Measurements from ENCODE around the gene CA6. TPM values are rescaled to one million over a fixed set of nuclear protein-coding genes. Genes with fewer than 3 reads are reported as not detected.
"Not testable (repeated sequence)": the region's sequence is repeated elsewhere in the genome, so short reads cannot be mapped to it uniquely, and the experiment has no call there.

The CA6 gene
- total RNA-seq, 1 experiment from 2014 or later, result not detected

DNA sequence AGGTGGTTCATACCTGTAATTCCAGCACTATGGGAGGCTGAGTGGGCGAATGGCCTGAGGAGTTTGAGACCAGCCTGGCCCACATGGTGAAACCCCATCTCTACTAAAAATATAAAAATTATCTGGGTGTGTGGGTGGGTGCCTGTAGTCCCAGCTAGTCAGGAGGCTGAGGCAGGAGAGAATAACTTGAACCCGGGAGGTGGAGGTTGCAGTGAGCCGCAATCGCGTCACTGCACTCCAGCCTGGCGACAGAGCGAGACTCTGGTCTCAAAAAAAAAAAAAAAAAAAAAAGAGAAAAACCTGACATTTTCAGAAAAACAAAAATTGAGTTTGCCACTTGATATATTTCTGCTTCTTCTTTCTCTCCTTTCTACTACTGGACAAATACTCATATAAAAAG lies 24.3 kb downstream of the CA6 start:
- DNase-seq (ENCODE audit: low spot score), result no peak

DNA sequence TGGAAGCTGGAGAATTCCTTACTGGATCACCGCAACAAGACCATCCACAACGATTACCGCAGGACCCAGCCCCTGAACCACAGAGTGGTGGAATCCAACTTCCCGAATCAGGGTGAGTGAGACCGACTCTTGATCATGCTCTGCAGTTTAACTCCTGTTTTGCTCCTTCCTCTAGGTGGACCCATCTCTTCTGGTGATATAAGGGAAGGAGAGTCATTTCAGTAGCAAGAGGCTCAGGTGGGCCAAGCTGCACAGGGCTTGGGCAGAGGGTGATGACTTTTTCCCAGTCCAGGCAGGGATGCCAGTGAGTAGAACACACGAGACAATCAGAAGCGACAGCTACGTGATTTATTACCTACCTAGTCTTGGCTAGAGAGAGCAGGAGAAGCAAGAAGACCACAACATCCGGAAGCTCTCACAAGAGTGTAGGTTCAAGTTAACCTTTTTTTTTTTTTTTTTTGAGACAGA lies 25.2 kb downstream of the CA6 start:
- DNase-seq (ENCODE audit: low spot score), result no peak

DNA sequence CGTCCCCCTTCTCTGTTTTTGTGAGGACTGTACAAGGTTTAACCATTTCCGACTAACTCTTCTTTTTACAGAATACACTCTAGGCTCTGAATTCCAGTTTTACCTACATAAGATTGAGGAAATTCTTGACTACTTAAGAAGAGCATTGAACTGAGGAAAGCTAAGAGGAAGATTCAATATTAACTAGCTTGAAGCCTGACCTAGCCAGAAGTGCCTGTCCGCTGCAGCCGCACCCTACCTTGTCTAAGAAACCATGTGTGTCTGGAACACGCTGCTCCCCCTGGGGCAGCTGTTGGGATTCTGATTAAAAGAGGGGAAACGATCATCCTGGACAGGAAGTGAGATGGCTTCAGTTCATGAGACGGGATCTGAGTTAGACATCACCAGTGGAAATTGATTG lies 28.9 kb downstream of the CA6 start:
- DNase-seq (ENCODE audit: low spot score), result no peak

DNA sequence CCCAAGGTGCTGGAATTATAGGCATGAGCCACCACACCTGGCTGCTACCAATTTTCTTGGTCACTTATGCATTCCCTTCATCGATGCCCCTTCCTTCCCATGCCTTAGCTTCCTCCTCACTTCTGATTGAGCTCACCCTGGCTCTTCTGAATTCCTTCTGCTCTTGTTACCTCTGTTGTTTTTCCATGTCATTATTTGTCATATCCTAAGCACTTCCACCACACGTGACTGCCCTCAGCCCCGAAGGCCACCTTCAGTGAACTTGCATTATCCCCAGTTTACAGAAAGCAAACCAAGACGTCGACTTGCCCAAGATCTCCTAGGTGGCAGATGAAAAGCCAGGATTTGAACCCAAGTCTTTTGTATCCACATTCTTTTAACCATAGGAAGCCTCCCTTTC lies 30.7 kb downstream of the CA6 start:
- DNase-seq (ENCODE audit: low spot score), result no peak

GRCh38 chr1:8976896-8977450 lies 31.3 kb downstream of the CA6 start:
- DNase-seq (ENCODE audit: low spot score), result no peak

- no peak for DNase-seq (ENCODE audit: low spot score)
These were observed 35.0 kb downstream of the CA6 start for GRCh38 chr1:8980656-8981055.

DNA sequence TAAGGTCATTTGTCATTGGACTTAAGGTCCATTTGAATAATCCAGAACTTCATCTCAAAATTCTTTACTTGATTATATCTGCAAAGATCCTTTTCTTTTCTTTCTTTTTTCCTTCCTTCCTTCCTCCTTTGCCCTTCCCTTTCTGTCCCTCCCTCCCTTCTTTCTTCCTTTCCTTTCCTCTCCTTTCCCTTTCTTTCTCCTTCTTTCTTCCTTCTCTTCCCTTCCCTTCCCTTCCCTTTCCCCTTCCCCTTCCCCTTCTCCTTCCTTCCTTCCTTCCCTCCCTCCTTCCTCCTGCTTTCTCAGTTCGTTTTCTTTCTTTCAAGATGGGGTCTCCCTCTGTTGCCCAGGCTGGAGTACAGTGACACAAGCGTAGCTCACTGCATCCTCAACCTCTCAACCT lies 35.5 kb downstream of the CA6 start:
- DNase-seq (ENCODE audit: low spot score), result no peak

GRCh38 chr1:8984203-8984602 lies 38.5 kb downstream of the CA6 start:
- DNase-seq (ENCODE audit: low spot score), result no peak

DNA sequence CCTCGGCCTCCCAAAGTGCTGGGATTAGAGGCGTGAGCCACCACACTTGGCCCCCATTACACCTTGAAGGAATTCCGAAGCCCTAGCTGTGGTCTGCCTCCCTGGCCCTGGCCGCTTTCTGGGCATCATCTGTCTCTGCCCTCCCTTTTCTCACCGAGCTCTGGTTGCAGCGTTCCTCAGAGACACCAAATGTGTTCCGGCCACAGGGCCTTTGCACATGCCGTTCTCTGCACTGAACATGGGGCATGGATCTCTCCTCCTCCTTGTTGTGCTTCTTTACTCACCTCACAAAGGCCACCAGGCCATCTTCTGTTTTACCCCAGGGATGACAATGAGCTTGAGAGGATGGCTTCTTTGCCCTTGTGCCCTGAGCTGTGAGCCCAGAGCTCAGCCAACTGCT lies 39.3 kb downstream of the CA6 start:
- no peak for DNase-seq (ENCODE audit: low spot score)

DNA sequence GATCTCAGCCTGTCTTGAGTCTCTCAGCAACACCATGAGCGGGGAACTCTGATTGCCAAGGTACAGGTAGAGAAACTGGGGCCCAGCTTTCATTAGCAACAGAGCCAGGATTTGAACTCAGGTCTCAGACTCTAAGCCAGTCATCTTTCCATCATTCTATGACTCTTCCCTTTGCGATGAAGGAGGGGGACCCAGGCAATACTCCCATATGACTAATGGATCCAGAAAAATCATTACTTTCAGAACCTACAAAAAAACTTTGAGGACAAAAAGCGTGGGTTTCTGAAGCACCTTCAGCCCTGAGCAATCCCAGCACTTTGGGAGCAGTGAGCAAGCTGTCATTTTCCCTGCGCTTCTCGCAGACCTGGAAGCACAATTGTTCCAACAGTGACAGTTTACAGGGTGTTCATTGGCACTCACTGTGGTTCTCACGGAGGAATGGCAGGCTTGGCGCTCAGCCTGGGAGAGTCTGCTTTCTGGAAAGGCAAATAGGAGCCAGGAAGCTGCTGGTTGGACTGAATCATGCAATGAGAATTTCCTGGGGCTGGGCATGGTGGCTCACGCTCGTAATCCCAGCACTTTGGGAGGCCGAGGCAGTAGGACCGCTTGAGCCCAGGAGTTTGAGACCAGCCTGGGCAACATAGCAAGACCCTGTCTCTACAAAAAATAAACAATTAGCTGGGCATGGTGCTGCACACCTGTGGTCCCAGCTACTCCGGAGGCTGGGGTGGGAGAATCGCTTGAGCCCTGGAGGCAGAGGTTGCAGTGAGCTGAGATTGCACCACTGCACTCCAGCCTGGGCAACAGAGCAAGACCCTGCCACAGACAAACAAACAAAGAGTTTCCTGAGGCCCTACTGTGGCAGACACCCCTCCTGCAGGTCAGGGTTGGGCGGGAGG lies 40.5 kb downstream of the CA6 start:
- DNase-seq (ENCODE audit: low spot score), result peak; percentile 90

DNA sequence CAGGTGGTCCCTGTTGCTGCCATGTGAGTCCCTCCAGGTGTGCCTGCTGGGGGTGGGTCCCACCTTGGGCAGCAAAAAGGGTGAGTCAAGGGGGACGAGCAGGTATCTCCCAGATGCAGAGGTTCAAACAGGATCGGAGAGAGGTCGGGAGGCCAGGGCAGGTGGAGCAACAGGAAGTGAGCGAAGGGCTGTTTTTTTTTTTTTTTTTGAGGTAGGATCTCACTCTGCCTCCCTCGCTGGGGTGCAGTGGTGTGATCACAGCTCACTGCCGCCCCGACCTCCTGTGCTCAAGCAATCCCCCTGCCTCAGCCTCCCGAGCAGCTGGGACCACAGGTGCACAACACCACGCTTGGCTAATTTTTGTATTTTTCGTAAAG lies 41.1 kb downstream of the CA6 start:
- no peak for DNase-seq (ENCODE audit: low spot score)

DNA sequence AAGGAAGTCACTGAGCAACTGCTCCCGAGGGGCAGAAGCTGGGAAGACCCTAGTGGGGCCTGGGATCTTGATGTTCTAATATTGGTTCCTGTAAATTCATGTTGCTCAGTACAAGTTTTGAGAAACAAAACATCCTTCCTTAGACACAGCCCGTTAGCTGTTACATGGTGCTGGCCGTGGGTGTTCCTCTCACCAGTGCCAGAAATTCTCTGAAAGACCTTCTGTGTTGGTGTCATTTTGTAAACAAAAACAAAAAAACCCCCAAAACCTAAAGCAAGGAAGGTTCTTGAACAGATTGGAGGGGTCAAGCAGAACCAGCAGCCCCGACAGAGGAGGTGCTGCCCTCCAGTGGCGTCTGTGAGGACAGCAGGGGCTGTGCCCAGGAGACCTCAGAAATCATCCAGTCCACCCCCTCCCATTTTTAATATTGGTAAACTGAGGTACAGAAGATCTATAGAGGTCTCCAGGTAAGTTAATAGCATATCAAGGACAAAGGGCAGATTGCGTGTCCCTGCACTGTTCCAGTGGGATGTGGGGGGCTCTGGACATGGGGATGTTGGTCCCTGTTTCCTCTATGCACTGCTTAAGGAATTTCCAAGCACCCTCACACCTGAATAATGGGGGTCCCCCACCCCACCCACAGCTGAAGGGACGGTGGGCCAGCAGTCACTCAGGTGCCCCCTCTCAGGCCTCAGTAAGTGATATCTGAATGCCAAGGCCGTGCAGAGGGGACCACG lies 42.4 kb downstream of the CA6 start:
- DNase-seq (ENCODE audit: low spot score), result no peak

- no peak for DNase-seq (ENCODE audit: low spot score)
These were observed 42.9 kb downstream of the CA6 start for GRCh38 chr1:8988618-8988967.

GRCh38 chr1:8989061-8989460 lies 43.4 kb downstream of the CA6 start:
- DNase-seq (ENCODE audit: low spot score), result no peak

- no peak for DNase-seq (ENCODE audit: low spot score)
These were observed 44.2 kb downstream of the CA6 start for GRCh38 chr1:8989821-8990220.

DNA sequence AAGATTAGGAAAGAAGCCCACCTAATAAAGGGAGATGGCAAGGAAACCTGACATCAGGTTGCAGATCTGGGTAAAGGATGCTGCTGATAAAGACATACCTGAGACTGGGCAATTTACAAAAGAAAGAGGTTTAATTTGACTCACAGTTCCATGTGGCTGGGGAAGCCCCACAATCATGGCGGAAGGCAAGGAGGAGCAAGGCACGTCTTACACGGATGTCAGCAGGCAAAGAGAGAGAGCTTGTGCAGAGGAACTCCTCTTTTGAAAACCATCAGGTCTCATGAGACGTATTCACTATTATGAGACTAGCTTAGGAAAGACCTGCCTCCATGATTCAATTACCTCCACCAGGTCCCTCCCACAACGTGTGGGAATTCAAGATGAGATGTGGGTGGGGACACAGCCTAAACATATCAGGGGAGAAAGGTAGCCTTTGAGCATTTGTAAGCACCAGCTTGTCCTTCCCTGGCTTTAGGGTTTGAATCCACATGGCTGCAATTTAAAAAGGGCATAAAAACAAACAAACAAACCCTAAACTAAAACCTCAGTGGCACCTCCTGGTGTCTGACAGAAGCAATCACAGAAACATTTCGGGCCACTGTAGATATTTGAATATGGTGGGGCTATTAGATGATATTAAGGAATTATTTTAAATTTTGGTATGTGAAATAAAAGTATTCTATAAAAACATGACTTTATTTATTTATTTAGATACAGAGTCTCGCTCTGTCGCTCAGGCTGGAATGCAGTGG lies 47.4 kb downstream of the CA6 start:
- DNase-seq (ENCODE audit: low spot score), result no peak

- DNase-seq (ENCODE audit: low spot score), result not testable (repeated sequence)
These were observed 48.5 kb downstream of the CA6 start for GRCh38 chr1:8993962-8994675.

GRCh38 chr1:9001534-9002214 lies 56.0 kb downstream of the CA6 start:
- not testable (repeated sequence) for DNase-seq (ENCODE audit: low spot score)

GRCh38 chr1:9002215-9002560 lies 56.5 kb downstream of the CA6 start:
- DNase-seq (ENCODE audit: low spot score), result not testable (repeated sequence)

DNA sequence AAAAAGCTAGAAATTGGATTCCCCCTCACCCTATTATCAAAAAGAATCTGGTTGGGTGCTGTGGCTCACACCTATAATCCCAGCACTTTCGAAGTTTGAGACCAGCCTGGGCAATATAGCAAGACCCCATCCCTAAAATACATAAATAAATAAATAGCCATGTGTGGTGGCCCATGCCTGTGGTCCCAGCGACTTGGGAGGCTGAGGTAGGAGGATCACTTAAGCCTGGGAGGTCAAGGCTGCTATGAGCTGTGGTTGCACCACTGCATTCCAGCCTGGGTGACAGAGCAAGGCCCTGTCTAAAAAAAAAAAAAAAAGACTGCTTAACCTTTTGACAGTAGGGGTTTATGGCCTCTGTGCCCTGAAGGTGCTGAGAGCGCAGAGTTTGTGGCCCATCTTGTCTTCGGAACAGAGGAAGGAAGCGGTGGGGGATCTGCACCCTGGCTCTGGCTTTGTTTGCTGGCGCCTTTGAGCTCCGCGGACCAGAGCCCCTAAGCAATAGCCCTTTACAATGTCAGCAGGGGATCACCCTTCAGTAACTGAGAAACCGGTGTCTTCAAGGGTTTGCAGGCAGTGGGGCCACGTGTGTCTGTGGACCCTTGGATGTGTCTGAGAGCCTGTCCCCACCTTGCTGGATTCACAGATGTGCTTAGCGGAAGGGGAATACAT lies 58.5 kb downstream of the CA6 start:
- DNase-seq (ENCODE audit: low spot score), result no peak

Data from H4 (cell line).